Measurements from ENCODE around the gene CSNK1A1.

- TF ChIP-seq CTCF (IDR thresholded peaks at IDR 0.05; ENCODE audit: poor library complexity) (no peak), EZH2 (IDR thresholded peaks at IDR 0.05; ENCODE audit: borderline replicate concordance) (no peak), EZH2phosphoT487 (IDR thresholded peaks at IDR 0.05; ENCODE audit: low read depth, severe bottlenecking, unreplicated experiment) (no peak)
Measured at GRCh38 chr5:149585910-149586309, 34.7 kb upstream of the CSNK1A1 start.
